Body of pancreas (tissue), 4 donors: ENCODE measurements around the gene RYR3.

Source experiments
- CTCF ChIP-seq, 7 experiments: fragments of 450-650 bp in 4 of 7; fragments of 200-600 bp in 3 of 7; sonication (generic) in 3 of 7; IDR thresholded peaks; one replicate each; pipeline ENCODE4 v1.5.1; 2016 to 2019; ENCODE audit warnings: antibody characterized with exemption in 7 of 7
- POLR2A ChIP-seq, 3 donors: fragments of 450-650 bp; IDR thresholded peaks; one replicate each; pipeline ENCODE4 v1.6.1; 2016; ENCODE audit warnings: antibody characterized with exemption in 3 of 3, mild to moderate bottlenecking in 2 of 3

DNA sequence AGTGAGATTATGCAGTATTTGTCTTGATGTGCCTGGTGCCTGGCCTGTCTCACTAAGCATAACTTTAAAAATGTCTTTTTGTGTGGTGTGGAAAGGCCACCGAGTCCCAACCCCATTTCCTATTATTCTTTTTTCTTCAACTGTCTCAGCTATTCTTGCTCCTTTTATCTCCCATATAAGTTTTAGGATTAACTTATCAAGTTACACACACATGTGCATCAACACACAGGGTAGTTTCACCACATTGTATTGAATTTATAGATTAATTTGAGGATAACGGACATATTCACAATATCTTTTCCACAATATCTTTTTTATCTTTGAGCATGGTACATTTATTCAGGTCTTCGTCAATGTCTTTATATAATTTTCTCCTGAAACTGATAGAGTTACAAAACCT is 127.6 kb downstream of the RYR3 start:
- TF ChIP-seq CTCF (IDR thresholded peaks at IDR 0.05) (no peak), POLR2A (IDR thresholded peaks at IDR 0.05) (no peak)
